ENCODE measurements around the gene FAIM2.
A peak's percentile ranks its signal among the peaks of the same experiment; 100 is the strongest.

DNA sequence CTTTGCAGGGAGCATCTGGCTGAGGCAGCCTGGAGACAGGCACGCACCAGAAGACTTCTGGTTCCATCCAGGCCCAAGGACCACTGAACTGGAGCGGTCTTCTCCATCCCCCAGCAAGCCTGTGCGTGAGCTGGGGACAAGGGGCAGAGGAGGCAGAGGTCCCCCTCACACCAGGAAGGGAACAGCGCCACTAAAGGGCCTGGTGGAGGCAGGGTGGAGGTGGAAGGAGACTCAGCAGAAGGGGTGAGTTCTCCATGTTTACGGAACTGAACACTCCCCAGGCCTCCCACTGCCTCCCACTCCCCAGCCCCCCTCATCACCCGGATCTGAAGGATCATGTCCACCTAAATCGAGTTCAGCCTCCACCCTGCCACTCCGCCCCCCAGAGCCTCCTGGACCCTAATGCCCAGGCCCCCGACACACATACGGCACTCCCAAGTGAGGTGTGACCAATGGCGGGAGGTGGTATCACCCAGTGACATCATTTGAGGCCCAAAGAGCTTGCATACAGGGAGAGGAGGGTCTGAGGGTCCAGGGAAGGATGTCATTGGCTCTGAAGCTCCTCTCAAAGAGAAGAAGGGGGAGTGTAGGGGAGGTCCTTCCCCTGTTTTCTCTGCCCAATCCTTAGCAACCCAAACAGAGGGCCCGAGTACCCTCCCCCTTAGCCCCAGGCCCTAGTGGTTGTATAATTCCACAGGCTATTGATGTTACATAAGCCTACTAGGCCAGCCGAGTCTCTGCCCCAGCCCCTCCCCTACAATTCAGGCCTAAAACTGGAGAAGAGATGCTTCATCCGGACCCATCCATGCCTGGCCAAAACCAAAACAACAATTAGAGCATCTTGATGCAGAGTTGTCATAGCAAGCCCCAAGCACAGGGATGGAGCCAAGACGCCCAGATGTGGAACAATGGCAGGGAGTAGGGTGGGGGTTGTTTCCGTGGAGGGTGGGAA lies 1.0 kb downstream of the FAIM2 start:
- TF ChIP-seq EZH2phosphoT487 (IDR thresholded peaks at IDR 0.05; ENCODE audit: unreplicated experiment) (no peak), CREB1 (CRISPR knock-in tag; IDR thresholded peaks at IDR 0.05; ENCODE audit: low read depth) (no peak), ZNF331 (CRISPR knock-in tag; IDR thresholded peaks at IDR 0.05; ENCODE audit: low read depth) (no peak), POLR2AphosphoS5 (IDR thresholded peaks at IDR 0.05; ENCODE audit: low read depth) (no peak)
- TF ChIP-seq, protein P1, sequence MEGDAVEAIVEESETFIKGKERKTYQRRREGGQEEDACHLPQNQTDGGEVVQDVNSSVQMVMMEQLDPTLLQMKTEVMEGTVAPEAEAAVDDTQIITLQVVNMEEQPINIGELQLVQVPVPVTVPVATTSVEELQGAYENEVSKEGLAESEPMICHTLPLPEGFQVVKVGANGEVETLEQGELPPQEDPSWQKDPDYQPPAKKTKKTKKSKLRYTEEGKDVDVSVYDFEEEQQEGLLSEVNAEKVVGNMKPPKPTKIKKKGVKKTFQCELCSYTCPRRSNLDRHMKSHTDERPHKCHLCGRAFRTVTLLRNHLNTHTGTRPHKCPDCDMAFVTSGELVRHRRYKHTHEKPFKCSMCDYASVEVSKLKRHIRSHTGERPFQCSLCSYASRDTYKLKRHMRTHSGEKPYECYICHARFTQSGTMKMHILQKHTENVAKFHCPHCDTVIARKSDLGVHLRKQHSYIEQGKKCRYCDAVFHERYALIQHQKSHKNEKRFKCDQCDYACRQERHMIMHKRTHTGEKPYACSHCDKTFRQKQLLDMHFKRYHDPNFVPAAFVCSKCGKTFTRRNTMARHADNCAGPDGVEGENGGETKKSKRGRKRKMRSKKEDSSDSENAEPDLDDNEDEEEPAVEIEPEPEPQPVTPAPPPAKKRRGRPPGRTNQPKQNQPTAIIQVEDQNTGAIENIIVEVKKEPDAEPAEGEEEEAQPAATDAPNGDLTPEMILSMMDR (conservative IDR thresholded peaks at IDR 0.05; ENCODE audit: low read depth in 2 of 2): peak in 1 of 2 experiments; percentile 57; a peak in 3 of 4 replicates

Data from GM23338 (cell line).